ENCODE measurements around the gene ANKRD13B.

The ANKRD13B gene

GRCh38 chr17:29615492-29616299, 22.8 kb downstream of the ANKRD13B start:
- Histone ChIP-seq H3K9me3 (ENCODE audit: control insufficient read depth, insufficient read depth, low read depth, low read length) (no peaks in the 10 kb centered on the region), H3K27ac (ENCODE audit: extremely low read depth, low read depth, low read length) (no peak overlapping the region), H3K4me1 (ENCODE audit: control insufficient read depth, insufficient read depth, low read length) (peaks cover 4% of the 10 kb centered on the region; the same call in 1 of the 2 replicates), H3K36me3 (ENCODE audit: control insufficient read depth in 2 of 2, insufficient read depth in 1 of 2, low read length in 2 of 2) (peaks cover 0 to 36% of the 10 kb centered on the region in 2 experiments; a peak in 1 of 3 replicates), H3K4me3 (ENCODE audit: low read depth, low read length) (no peak overlapping the region)
- TF ChIP-seq KLF8 (tag by site-specific recombination; IDR thresholded peaks at IDR 0.05) (peak; percentile 75), KLF1 (tag by site-specific recombination; IDR thresholded peaks at IDR 0.05) (peak; percentile 92), ZNF146 (tag by site-specific recombination; IDR thresholded peaks at IDR 0.05) (no peak), ZNF449 (tag by site-specific recombination; IDR thresholded peaks at IDR 0.05) (0 out of 2 replicates have a peak, but pooled peaks have one; percentile 17), ZNF561 (tag by site-specific recombination; IDR thresholded peaks at IDR 0.05; ENCODE audit: borderline replicate concordance) (no peak), ZSCAN5A (tag by site-specific recombination; IDR thresholded peaks at IDR 0.05) (no peak)
- CTCF ChIA-PET: interaction anchor here (0.6 to 1.5 kb wide), 4 partner anchors 9 to 150 kb away, joined by 3 to 5 read pairs (median 4); no protein-coding TSS in a partner anchor
- POLR2A ChIA-PET: interaction anchor here (0.8 kb wide), 1 partner anchor 41 kb away, joined by 3 read pairs; no protein-coding TSS in a partner anchor

GRCh38 chr17:29616300-29617048, 23.5 kb downstream of the ANKRD13B start:
- H3K9me3 ChIP-seq (ENCODE audit: control insufficient read depth, insufficient read depth, low read depth, low read length): no peaks in the 10 kb centered on the region
- peaks cover 0 to 29% of the 10 kb centered on the region in 2 experiments; a peak in 1 of 3 replicates for H3K36me3 ChIP-seq (ENCODE audit: control insufficient read depth in 2 of 2, insufficient read depth in 1 of 2, low read length in 2 of 2)
- TF ChIP-seq ZNF2 (tag by site-specific recombination; IDR thresholded peaks at IDR 0.05) (no peak), ZNF112 (tag by site-specific recombination; IDR thresholded peaks at IDR 0.05) (no peak), ZNF514 (tag by site-specific recombination; IDR thresholded peaks at IDR 0.05) (no peak), ZNF449 (tag by site-specific recombination; IDR thresholded peaks at IDR 0.05) (0 out of 2 replicates have a peak, but pooled peaks have one; percentile 1)
- CTCF ChIA-PET: interaction anchor here (0.5 to 2.6 kb wide), 8 partner anchors 12 to 477 kb away, joined by 3 to 11 read pairs (median 3); no protein-coding TSS in a partner anchor
- H3K27ac ChIP-seq (ENCODE audit: extremely low read depth, low read depth, low read length): no peak overlapping the region
- H3K4me1 ChIP-seq (ENCODE audit: control insufficient read depth, insufficient read depth, low read length): peaks cover 6% of the 10 kb centered on the region; the same call in 1 of the 2 replicates
- H3K4me3 ChIP-seq (ENCODE audit: low read depth, low read length): no peak overlapping the region
- POLR2A ChIA-PET: interaction anchor here (0.7 kb wide), 1 partner anchor 12 kb away, joined by 3 read pairs; no protein-coding TSS in a partner anchor

- POLR2A ChIA-PET: interaction anchor here (1.0 kb wide), 1 partner anchor 22 kb away, joined by 3 read pairs; no protein-coding TSS in a partner anchor
- Histone ChIP-seq H3K4me1 (ENCODE audit: control insufficient read depth, insufficient read depth, low read length) (peaks cover 12% of the 10 kb centered on the region), H3K36me3 (ENCODE audit: control insufficient read depth in 2 of 2, insufficient read depth in 1 of 2, low read length in 2 of 2) (peaks cover 0 to 24% of the 10 kb centered on the region in 2 experiments; a peak in 1 of 3 replicates), H3K4me3 (ENCODE audit: low read depth, low read length) (no peak overlapping the region), H3K9me3 (ENCODE audit: control insufficient read depth, insufficient read depth, low read depth, low read length) (no peaks in the 10 kb centered on the region), H3K27ac (ENCODE audit: extremely low read depth, low read depth, low read length) (no peak overlapping the region)
- CTCF ChIA-PET: interaction anchor here (0.5 to 2.8 kb wide), 10 partner anchors 12 to 479 kb away, joined by 3 to 11 read pairs (median 4); no protein-coding TSS in a partner anchor
- TF ChIP-seq ZNF514 (tag by site-specific recombination; IDR thresholded peaks at IDR 0.05): no peak
- TF ChIP-seq ZSCAN18 (tag by site-specific recombination; IDR thresholded peaks at IDR 0.05): no peak
- peak; percentile 40; the same call in 1 of the 2 replicates for TF ChIP-seq GLIS2 (tag by site-specific recombination; IDR thresholded peaks at IDR 0.05)
- TF ChIP-seq ZNF302 (tag by site-specific recombination; IDR thresholded peaks at IDR 0.05; ENCODE audit: low read depth): no peak
- TF ChIP-seq ZNF2 (tag by site-specific recombination; IDR thresholded peaks at IDR 0.05): peak; percentile 80
- TF ChIP-seq ZNF692 (tag by site-specific recombination; IDR thresholded peaks at IDR 0.05): no peak
- TF ChIP-seq HIC1 (tag by site-specific recombination; IDR thresholded peaks at IDR 0.05): 0 out of 2 replicates have a peak, but pooled peaks have one; percentile 16
- no peak for TF ChIP-seq ZNF610 (tag by site-specific recombination; IDR thresholded peaks at IDR 0.05; ENCODE audit: borderline replicate concordance)
These were observed 24.2 kb downstream of the ANKRD13B start for GRCh38 chr17:29617125-29617480.
